Measurements from ENCODE around the gene HDAC5. TPM values are rescaled to one million over a fixed set of nuclear protein-coding genes. Genes with fewer than 3 reads are reported as not detected.

Gene HDAC5
- total and polyA plus RNA-seq, 8 donors = 13.3 to 311 (median 19.1) TPM

DNA sequence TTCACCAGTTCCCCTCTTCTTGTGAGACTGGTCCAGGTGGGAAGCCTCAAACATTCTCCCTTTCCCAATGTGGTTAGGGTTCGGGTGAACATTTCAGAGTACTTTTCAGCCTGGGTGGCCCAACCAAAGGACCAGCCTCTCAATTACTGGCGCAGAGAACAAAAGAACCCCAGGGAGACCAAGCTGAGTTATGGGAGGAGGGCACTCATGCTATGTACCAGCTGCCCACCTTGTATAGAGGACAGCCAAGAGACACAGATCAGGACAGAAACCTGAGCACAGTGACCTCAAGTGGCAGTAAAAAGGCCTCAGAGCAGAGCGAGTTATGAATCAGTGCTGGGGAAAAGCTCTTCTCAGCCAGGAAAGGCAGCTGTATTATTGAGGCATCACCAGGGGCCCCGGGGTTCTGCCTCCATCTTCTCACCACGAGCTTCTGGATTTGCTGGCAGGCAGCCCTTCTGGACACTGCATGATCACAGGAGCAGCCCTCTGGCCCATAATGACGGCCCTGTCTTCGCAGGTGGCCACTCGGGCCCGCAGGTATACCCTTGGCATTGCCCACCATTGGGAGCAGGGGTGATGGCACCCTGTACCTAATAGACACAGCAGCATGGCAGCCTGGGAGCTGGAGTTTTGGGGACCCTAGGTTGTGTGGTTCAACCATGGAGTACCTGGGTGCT is 49.1 kb downstream of the HDAC5 start:
- Histone ChIP-seq H3K4me3 (no peak overlapping the region), H3K27me3 (no peaks in the 10 kb centered on the region), H3K4me1 (peaks cover 11 to 62% (median 30%) of the 10 kb centered on the region in 4 donors), H3K27ac (no peak overlapping the region), H3K36me3 (peaks cover 44 to 60% (median 52%) of the 10 kb centered on the region in 4 donors), H3K9me3 (no peaks in the 10 kb centered on the region)
- intact Hi-C loops (cut with DNase I; ENCODE audit: low total_unique reads) = loop anchor here (5.0 kb wide), 1 partner anchor 38 kb away; no protein-coding TSS in a partner anchor
- TF ChIP-seq POLR2AphosphoS5 (IDR thresholded peaks at IDR 0.05) = no peak
- TF ChIP-seq, protein P1, sequence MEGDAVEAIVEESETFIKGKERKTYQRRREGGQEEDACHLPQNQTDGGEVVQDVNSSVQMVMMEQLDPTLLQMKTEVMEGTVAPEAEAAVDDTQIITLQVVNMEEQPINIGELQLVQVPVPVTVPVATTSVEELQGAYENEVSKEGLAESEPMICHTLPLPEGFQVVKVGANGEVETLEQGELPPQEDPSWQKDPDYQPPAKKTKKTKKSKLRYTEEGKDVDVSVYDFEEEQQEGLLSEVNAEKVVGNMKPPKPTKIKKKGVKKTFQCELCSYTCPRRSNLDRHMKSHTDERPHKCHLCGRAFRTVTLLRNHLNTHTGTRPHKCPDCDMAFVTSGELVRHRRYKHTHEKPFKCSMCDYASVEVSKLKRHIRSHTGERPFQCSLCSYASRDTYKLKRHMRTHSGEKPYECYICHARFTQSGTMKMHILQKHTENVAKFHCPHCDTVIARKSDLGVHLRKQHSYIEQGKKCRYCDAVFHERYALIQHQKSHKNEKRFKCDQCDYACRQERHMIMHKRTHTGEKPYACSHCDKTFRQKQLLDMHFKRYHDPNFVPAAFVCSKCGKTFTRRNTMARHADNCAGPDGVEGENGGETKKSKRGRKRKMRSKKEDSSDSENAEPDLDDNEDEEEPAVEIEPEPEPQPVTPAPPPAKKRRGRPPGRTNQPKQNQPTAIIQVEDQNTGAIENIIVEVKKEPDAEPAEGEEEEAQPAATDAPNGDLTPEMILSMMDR (IDR thresholded peaks at IDR 0.05) = no peak
- TF ChIP-seq EP300 (IDR thresholded peaks at IDR 0.05) = no peak
- WGBS, 5 donors = 82 to 89% (median 87%) methylated on average over 9 of the region's 9 CpGs
- DNase-seq = no peak

DNA sequence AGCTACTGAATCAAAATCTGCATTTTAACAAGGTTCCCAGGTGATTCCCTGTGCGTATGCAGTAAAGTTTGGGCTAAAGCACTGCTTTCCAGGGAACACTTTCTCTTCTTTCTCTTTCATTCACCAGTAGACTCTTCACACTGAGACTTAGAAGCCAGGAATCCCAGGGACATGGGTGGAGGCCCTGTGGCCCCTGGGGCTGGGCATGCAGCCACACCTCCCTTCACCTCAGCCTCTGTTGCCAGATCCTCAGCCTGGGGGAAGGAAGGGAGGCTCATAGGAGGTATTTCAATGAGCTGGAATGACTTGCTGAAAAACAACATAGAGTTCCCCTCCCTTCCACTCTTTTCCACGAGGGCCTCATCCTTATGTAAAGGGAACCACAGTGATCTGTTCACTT is 51.7 kb downstream of the HDAC5 start:
- Histone ChIP-seq H3K9me3 (no peaks in the 10 kb centered on the region), H3K27ac (peak overlapping the region in 4 of 5 donors; percentile 91 to 95 (median 92)), H3K36me3 (peaks cover 21 to 34% (median 26%) of the 10 kb centered on the region in 4 donors), H3K4me3 (peak overlapping the region; percentile 67 to 79 (median 74)), H3K4me1 (peaks cover 22 to 55% (median 35%) of the 10 kb centered on the region in 4 donors), H3K27me3 (no peaks in the 10 kb centered on the region)
- 35 to 44% (median 39%) methylated on average over 2 of the region's 2 CpGs for WGBS, 5 donors
- intact Hi-C loops (cut with DNase I; ENCODE audit: low total_unique reads) = loop anchor here (5.0 kb wide), 1 partner anchor 41 kb away; no protein-coding TSS in a partner anchor
- DNase-seq = no peak
- TF ChIP-seq POLR2AphosphoS5 (IDR thresholded peaks at IDR 0.05) = no peak
- TF ChIP-seq, protein P1 (IDR thresholded peaks at IDR 0.05) = peak in 1 of 7 experiments; percentile 0

DNA sequence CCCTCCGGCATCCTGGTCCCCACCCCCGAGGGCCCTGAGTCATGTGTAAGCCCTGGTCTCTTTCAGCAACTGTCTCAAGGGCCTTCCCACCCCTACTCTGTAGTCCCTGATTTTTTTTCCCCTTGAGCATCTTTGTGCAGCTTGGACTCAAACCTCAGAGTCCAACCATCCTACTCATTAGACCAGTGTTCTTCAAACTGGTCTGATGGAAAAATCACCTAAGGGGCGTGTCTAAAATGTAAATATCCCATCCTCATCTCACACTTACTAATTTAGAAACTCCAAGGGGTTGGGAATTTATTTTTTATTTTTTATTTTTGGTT is 52.3 kb downstream of the HDAC5 start:
- TF ChIP-seq EP300 (IDR thresholded peaks at IDR 0.05) = no peak
- TF ChIP-seq, protein P1 (IDR thresholded peaks at IDR 0.05) = no peak
- TF ChIP-seq POLR2AphosphoS5 (IDR thresholded peaks at IDR 0.05) = no peak
- TF ChIP-seq POLR2A (IDR thresholded peaks at IDR 0.05) = no peak
- no peak for DNase-seq
- H3K36me3 ChIP-seq = peaks cover 17 to 27% (median 20%) of the 10 kb centered on the region in 4 donors
- peak overlapping the region; percentile 67 to 79 (median 74) for H3K4me3 ChIP-seq
- peak overlapping the region; percentile 91 to 95 (median 93) for H3K27ac ChIP-seq
- H3K27me3 ChIP-seq = no peaks in the 10 kb centered on the region
- H3K4me1 ChIP-seq = peaks cover 22 to 55% (median 36%) of the 10 kb centered on the region in 4 donors
- WGBS, 5 donors = 1% methylated on average over 3 of the region's 3 CpGs
- intact Hi-C loops (cut with DNase I; ENCODE audit: low total_unique reads) = loop anchor here (5.0 kb wide), 1 partner anchor 41 kb away; no protein-coding TSS in a partner anchor
- no peaks in the 10 kb centered on the region for H3K9me3 ChIP-seq

DNA sequence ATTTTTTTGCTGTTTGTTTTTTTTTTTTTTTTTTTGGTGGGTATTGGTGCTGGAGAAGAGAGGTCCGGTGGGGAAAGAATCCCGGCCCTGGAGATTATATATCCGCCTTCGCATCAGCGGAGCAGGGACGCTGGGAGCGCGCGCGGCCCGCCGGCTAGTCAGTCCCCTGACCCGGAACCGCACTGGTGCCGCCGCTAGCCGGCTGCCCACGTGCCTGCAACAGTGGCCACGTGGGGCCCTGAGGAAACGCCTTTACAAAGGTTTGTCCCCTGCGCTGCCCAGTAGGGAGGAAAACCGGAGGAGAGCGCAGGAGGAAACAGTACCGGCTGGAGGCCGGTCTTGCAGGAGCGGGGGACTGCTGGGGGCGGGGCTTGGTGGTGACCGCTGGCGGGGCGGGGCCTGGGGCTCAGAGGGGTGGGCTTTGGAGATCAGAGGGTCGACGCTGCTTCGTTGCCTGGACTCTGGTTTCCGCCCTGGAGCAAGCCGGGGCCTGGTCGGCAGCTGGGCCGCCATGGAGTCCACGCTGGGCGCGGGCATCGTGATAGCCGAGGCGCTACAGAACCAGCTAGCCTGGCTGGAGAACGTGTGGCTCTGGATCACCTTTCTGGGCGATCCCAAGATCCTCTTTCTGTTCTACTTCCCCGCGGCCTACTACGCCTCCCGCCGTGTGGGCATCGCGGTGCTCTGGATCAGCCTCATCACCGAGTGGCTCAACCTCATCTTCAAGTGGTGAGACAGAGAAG is 52.8 kb downstream of the HDAC5 start, which contains the start of gene G6PC3:
Gene G6PC3 (plus strand): TSS at position 281 of the 743 bp plus-strand sequence. CDS start 231 bp downstream, at position 512.
- Histone ChIP-seq H3K27me3 (no peaks in the 10 kb centered on the region), H3K27ac (peak within 1 kb of the TSS; percentile 91 to 95 (median 93)), H3K9me3 (no peaks in the 10 kb centered on the region), H3K36me3 (peaks cover 12 to 22% (median 15%) of the 10 kb centered on the region in 4 donors), H3K4me3 (peak within 1 kb of the TSS; percentile 67 to 79 (median 74)), H3K4me1 (peaks cover 22 to 59% (median 40%) of the 10 kb centered on the region in 4 donors)
- intact Hi-C loops (cut with DNase I; ENCODE audit: low total_unique reads) = loop anchor here (5.0 kb wide), 1 partner anchor 42 kb away; no protein-coding TSS in a partner anchor
- peak; percentile 95 to 99 for DNase-seq
- TF ChIP-seq EP300 (IDR thresholded peaks at IDR 0.05) (no peak), POLR2AphosphoS5 (IDR thresholded peaks at IDR 0.05) (peak; percentile 92 to 99 (median 97)), POLR2A (IDR thresholded peaks at IDR 0.05) (peak in 1 of 4 donors; percentile 39)
- TF ChIP-seq, protein P1 (IDR thresholded peaks at IDR 0.05) = peak in 1 of 7 experiments; percentile 32
- 0% methylated on average over 13 to 53 of the region's 53 CpGs for WGBS, 5 donors
